ENCODE measurements around the gene TACR2.

GRCh38 chr10:69377933-69378332, 38.8 kb downstream of the TACR2 start:
- TF ChIP-seq CTCF (IDR thresholded peaks at IDR 0.05) (no peak), POLR2A (IDR thresholded peaks at IDR 0.05) (no peak)
